Lower lobe of right lung (tissue), 2 donors: ENCODE results near the gene ST3GAL6. TPM values are rescaled to one million over a fixed set of nuclear protein-coding genes. Genes with fewer than 3 reads are reported as not detected.

Experiments
- ATAC-seq, 2 donors: fragments of 200-7000 bp; cut with Tn5 transposase; one replicate each; pipeline ENCODE4 v1.9.1; 2020 to 2022; ENCODE audit warnings: mild to moderate bottlenecking in 2 of 2, moderate library complexity in 2 of 2
- DNase-seq: peaks from one replicate; pipeline ENCODE4 v3.0.0-alpha.2; 2020
- H3K27ac ChIP-seq: fragments of 200-600 bp; one replicate; pipeline ENCODE4 v1.8.0; 2022
- H3K27me3 ChIP-seq: fragments of 200-600 bp; one replicate; pipeline ENCODE4 v1.8.0; 2022; ENCODE audit warnings: low read depth
- H3K36me3 ChIP-seq: fragments of 200-600 bp; one replicate; pipeline ENCODE4 v1.8.0; 2022; ENCODE audit warnings: mild to moderate bottlenecking
- H3K4me1 ChIP-seq: fragments of 200-600 bp; one replicate; pipeline ENCODE4 v1.8.0; 2022
- H3K4me3 ChIP-seq: fragments of 200-600 bp; one replicate; pipeline ENCODE4 v1.8.0; 2022; ENCODE audit warnings: mild to moderate bottlenecking
- H3K9me3 ChIP-seq: fragments of 200-600 bp; one replicate; pipeline ENCODE4 v1.8.0; 2022
- CTCF ChIP-seq: fragments of 200-600 bp; IDR thresholded peaks from one replicate; pipeline ENCODE4 v1.8.0; 2022; ENCODE audit warnings: antibody characterized with exemption, mild to moderate bottlenecking
- intact Hi-C: fragments of 100-400 bp; cut with DNase I; formaldehyde crosslinking; loops from one replicate; pipeline ENCODE4 v1.11.0; 2022
- long read RNA-seq: library from polyadenylated mRNA; unstranded; transcript quantifications from one replicate; pipeline ENCODE4 v2.0.0, GENCODE V29; 2021
- total RNA-seq: library from RNA; stranded (reverse); fragmentation: NEBNext Ultra II Directional; extraction: Animal tissue kit (Norgen Biotek cat#: 25700); gene quantifications from one replicate; pipeline ENCODE4 v1.2.1, GENCODE V29; 2021
- donor health status: DM: no; HTN: yes; CAD: no; lungs with severe emphysema.

The ST3GAL6 gene
- total RNA-seq = 42.4 TPM
- long read RNA-seq, partial matches to known transcripts = 2 of 35 reads
- long read RNA-seq, other reads (novel, unspliced or antisense) = 28 of 35 reads

GRCh38 chr3:98763076-98763475 is at the start of gene ST3GAL6:
ST3GAL6 (plus strand) TSS chr3:98763340; CDS start chr3:98768441, 5,101 bp downstream.
- no peak for TF ChIP-seq CTCF
- peak within 1 kb of the TSS; percentile 49 for H3K4me3 ChIP-seq
- no peaks in the 10 kb centered on the region for H3K27me3 ChIP-seq
- intact Hi-C loops = no loop called here
- H3K27ac ChIP-seq = peak within 1 kb of the TSS; percentile 63
- H3K9me3 ChIP-seq = no peaks in the 10 kb centered on the region
- peaks cover 54% of the 10 kb centered on the region for H3K4me1 ChIP-seq
- DNase-seq = peak; percentile 48
- no peaks in the 10 kb centered on the region for H3K36me3 ChIP-seq
- peak; percentile 74 to 86 for ATAC-seq

- Histone ChIP-seq H3K27me3 (no peaks in the 10 kb centered on the region), H3K27ac (no peak overlapping the region), H3K36me3 (no peaks in the 10 kb centered on the region), H3K9me3 (no peaks in the 10 kb centered on the region), H3K4me1 (no peaks in the 10 kb centered on the region), H3K4me3 (no peak overlapping the region)
- no peak for TF ChIP-seq CTCF
- no peak for DNase-seq
- intact Hi-C loops = no loop called here
- no peak for ATAC-seq
These were observed 49.2 kb upstream of the ST3GAL6 start for GRCh38 chr3:98713984-98714383.

GRCh38 chr3:98717584-98717983 is 45.6 kb upstream of the ST3GAL6 start:
- intact Hi-C loops = no loop called here
- Histone ChIP-seq H3K4me1 (no peaks in the 10 kb centered on the region), H3K27me3 (no peaks in the 10 kb centered on the region), H3K4me3 (no peak overlapping the region), H3K9me3 (no peaks in the 10 kb centered on the region), H3K36me3 (no peaks in the 10 kb centered on the region), H3K27ac (no peak overlapping the region)
- no peak for ATAC-seq
- DNase-seq = no peak
- no peak for TF ChIP-seq CTCF

GRCh38 chr3:98718730-98719129 is 44.4 kb upstream of the ST3GAL6 start:
- no peaks in the 10 kb centered on the region for H3K4me1 ChIP-seq
- H3K27ac ChIP-seq = no peak overlapping the region
- no peaks in the 10 kb centered on the region for H3K36me3 ChIP-seq
- H3K27me3 ChIP-seq = no peaks in the 10 kb centered on the region
- no peak overlapping the region for H3K4me3 ChIP-seq
- no peak for TF ChIP-seq CTCF
- intact Hi-C loops = no loop called here
- no peak for DNase-seq
- no peaks in the 10 kb centered on the region for H3K9me3 ChIP-seq
- ATAC-seq = no peak

- intact Hi-C loops = no loop called here
- H3K4me3 ChIP-seq = no peak overlapping the region
- H3K27ac ChIP-seq = no peak overlapping the region
- no peaks in the 10 kb centered on the region for H3K27me3 ChIP-seq
- H3K9me3 ChIP-seq = no peaks in the 10 kb centered on the region
- DNase-seq (no peak), ATAC-seq (no peak)
- no peaks in the 10 kb centered on the region for H3K4me1 ChIP-seq
- TF ChIP-seq CTCF = no peak
- no peaks in the 10 kb centered on the region for H3K36me3 ChIP-seq
These were observed 41.4 kb upstream of the ST3GAL6 start for GRCh38 chr3:98721776-98722175.

GRCh38 chr3:98722389-98722788 is 40.8 kb upstream of the ST3GAL6 start:
- DNase-seq (no peak), ATAC-seq (no peak)
- no peaks in the 10 kb centered on the region for H3K27me3 ChIP-seq
- H3K4me1 ChIP-seq = no peaks in the 10 kb centered on the region
- no peaks in the 10 kb centered on the region for H3K36me3 ChIP-seq
- no peak for TF ChIP-seq CTCF
- H3K27ac ChIP-seq = no peak overlapping the region
- no peaks in the 10 kb centered on the region for H3K9me3 ChIP-seq
- H3K4me3 ChIP-seq = no peak overlapping the region
- intact Hi-C loops = no loop called here
